ENCODE data around the gene NUDT3.
"Not testable (repeated sequence)": the region's sequence is repeated elsewhere in the genome, so short reads cannot be mapped to it uniquely, and the experiment has no call there.

Gene NUDT3

GRCh38 chr6:34392497-34393190, at the start of gene NUDT3:
NUDT3 (minus strand) TSS chr6:34392669; CDS start chr6:34392362, 307 bp downstream.
- in situ Hi-C loops (cut with MboI; ENCODE audit: low sequenced_read_pairs): no loop called here

GRCh38 chr6:34441526-34441925, 49.1 kb upstream of the NUDT3 start:
- in situ Hi-C loops (cut with MboI; ENCODE audit: low sequenced_read_pairs): no loop called here

- in situ Hi-C loops (cut with MboI; ENCODE audit: low sequenced_read_pairs): no loop called here
Observed at GRCh38 chr6:34439442-34439841, 47.0 kb upstream of the NUDT3 start.

GRCh38 chr6:34438705-34439104, 46.2 kb upstream of the NUDT3 start:
- in situ Hi-C loops (cut with MboI; ENCODE audit: low sequenced_read_pairs): no loop called here

GRCh38 chr6:34437644-34437970, 45.1 kb upstream of the NUDT3 start:
- in situ Hi-C loops (cut with MboI; ENCODE audit: low sequenced_read_pairs): no loop called here

GRCh38 chr6:34436803-34437643, 44.6 kb upstream of the NUDT3 start:
- in situ Hi-C loops (cut with MboI; ENCODE audit: low sequenced_read_pairs): no loop called here

GRCh38 chr6:34435916-34436315, 43.4 kb upstream of the NUDT3 start:
- in situ Hi-C loops (cut with MboI; ENCODE audit: low sequenced_read_pairs): no loop called here

- in situ Hi-C loops (cut with MboI; ENCODE audit: low sequenced_read_pairs): no loop called here
Observed at GRCh38 chr6:34425498-34426410, 33.3 kb upstream of the NUDT3 start, which contains the start of gene RPS10. RPS10 (minus strand) TSS chr6:34426069; CDS start chr6:34425221, 848 bp downstream.

GRCh38 chr6:34425132-34425497, 32.6 kb upstream of the NUDT3 start:
- in situ Hi-C loops (cut with MboI; ENCODE audit: low sequenced_read_pairs): no loop called here

GRCh38 chr6:34424200-34425131, 32.0 kb upstream of the NUDT3 start:
- in situ Hi-C loops (cut with MboI; ENCODE audit: low sequenced_read_pairs): no loop called here

- in situ Hi-C loops (cut with MboI; ENCODE audit: low sequenced_read_pairs): no loop called here
Observed at GRCh38 chr6:34423254-34423653, 30.8 kb upstream of the NUDT3 start.

- in situ Hi-C loops (cut with MboI; ENCODE audit: low sequenced_read_pairs): no loop called here
Observed at GRCh38 chr6:34418367-34418766, 25.9 kb upstream of the NUDT3 start.

- in situ Hi-C loops (cut with MboI; ENCODE audit: low sequenced_read_pairs): no loop called here
Observed at GRCh38 chr6:34416877-34417371, 24.5 kb upstream of the NUDT3 start.

GRCh38 chr6:34414999-34415858, 22.8 kb upstream of the NUDT3 start:
- in situ Hi-C loops (cut with MboI; ENCODE audit: low sequenced_read_pairs): no loop called here

- in situ Hi-C loops (cut with MboI; ENCODE audit: low sequenced_read_pairs): no loop called here
Observed at GRCh38 chr6:34412643-34413214, 20.3 kb upstream of the NUDT3 start.

- in situ Hi-C loops (cut with MboI; ENCODE audit: low sequenced_read_pairs): no loop called here
Observed at GRCh38 chr6:34412016-34412415, 19.5 kb upstream of the NUDT3 start.

- in situ Hi-C loops (cut with MboI; ENCODE audit: low sequenced_read_pairs): not testable (repeated sequence)
Observed at GRCh38 chr6:34407915-34408314, 15.4 kb upstream of the NUDT3 start.

GRCh38 chr6:34396518-34396917, 4.0 kb upstream of the NUDT3 start:
- in situ Hi-C loops (cut with MboI; ENCODE audit: low sequenced_read_pairs): no loop called here

GRCh38 chr6:34393966-34394305, 1.5 kb upstream of the NUDT3 start:
- in situ Hi-C loops (cut with MboI; ENCODE audit: low sequenced_read_pairs): no loop called here

Measured in hTERT RPE-1 (cell line).